WTC11 (cell line): ENCODE measurements around the gene KCNK5. TPM values are rescaled to one million over a fixed set of nuclear protein-coding genes. Genes with fewer than 3 reads are reported as not detected.

Source experiments
- ATAC-seq: fragments of 200-7000 bp; cut with Tn5 transposase; 2 replicates; pipeline ENCODE4 v1.10.0; 2021; ENCODE audit warnings: mild to moderate bottlenecking, moderate library complexity
- CTCF ChIA-PET: fragments of 300-600 bp; sonication (Branson Sonifier 250); formaldehyde crosslinking; loops from one replicate; lab custom pipeline; 2021; ENCODE audit warnings: antibody characterized with exemption; lab: Charles Lee
- POLR2A ChIA-PET: fragments of 350-600 bp; sonication (Branson Sonifier 250); formaldehyde crosslinking; loops from one replicate; lab custom pipeline; 2021; ENCODE audit warnings: antibody characterized with exemption; lab: Charles Lee
- DNase-seq: peaks from one replicate; pipeline ENCODE4 v3.0.0; 2021; ENCODE audit warnings: low spot score
- H3K27ac Mint-ChIP-seq: 2 replicates; pipeline ENCODE4 v1.8.0; 2021; ENCODE audit warnings: mixed read lengths
- H3K27me3 Mint-ChIP-seq: 2 replicates; pipeline ENCODE4 v1.8.0; 2021; ENCODE audit warnings: low read depth, mild to moderate bottlenecking, moderate library complexity, mixed read lengths
- H3K36me3 Mint-ChIP-seq: 2 replicates; pipeline ENCODE4 v1.8.0; 2021; ENCODE audit warnings: mixed read lengths
- H3K4me1 Mint-ChIP-seq: 2 replicates; pipeline ENCODE4 v1.8.0; 2022; ENCODE audit warnings: mixed read lengths
- H3K4me3 Mint-ChIP-seq: 2 replicates; pipeline ENCODE4 v1.8.0; 2021; ENCODE audit warnings: mild to moderate bottlenecking, moderate library complexity, mixed read lengths
- H3K9me3 Mint-ChIP-seq: 2 replicates; pipeline ENCODE4 v1.8.0; 2021; ENCODE audit warnings: mixed read lengths
- AR ChIP-seq: fragments of 250-450 bp; sonication (Bioruptor Pico); IDR thresholded peaks from 2 replicates; pipeline ENCODE4 v1.9.0; 2021; ENCODE audit warnings: mild to moderate bottlenecking
- ATF1 ChIP-seq: sonication (generic); formaldehyde crosslinking; IDR thresholded peaks from 2 replicates; pipeline ENCODE4 v1.8.1; 2023; ENCODE audit warnings: mild to moderate bottlenecking, moderate library complexity, missing genetic modification reagents
- ATF3 ChIP-seq: sonication (generic); formaldehyde crosslinking; conservative IDR thresholded peaks from 2 replicates; pipeline ENCODE4 v1.8.1; 2022; ENCODE audit warnings: mild to moderate bottlenecking, missing genetic modification reagents
- CBFB ChIP-seq: sonication (generic); formaldehyde crosslinking; IDR thresholded peaks from 2 replicates; pipeline ENCODE4 v1.8.1; 2022; ENCODE audit warnings: mild to moderate bottlenecking, low read depth, missing genetic modification reagents
- CTCF ChIP-seq: fragments of 200-600 bp; IDR thresholded peaks from 2 replicates; pipeline ENCODE4 v1.8.0; 2022; ENCODE audit warnings: antibody characterized with exemption
- GTF2I ChIP-seq: fragments of 250-450 bp; sonication (Bioruptor Pico); conservative IDR thresholded peaks from 2 replicates; pipeline ENCODE4 v1.4.0; 2021; ENCODE audit warnings: mild to moderate bottlenecking
- HMGA2 ChIP-seq: fragments of 250-450 bp; sonication (Bioruptor Pico); IDR thresholded peaks from 2 replicates; pipeline ENCODE4 v1.4.0; 2021; ENCODE audit warnings: mild to moderate bottlenecking, moderate library complexity
- JAZF1 ChIP-seq: fragments of 250-450 bp; sonication (Bioruptor Pico); IDR thresholded peaks from 2 replicates; pipeline ENCODE4 v1.9.0; 2021; ENCODE audit warnings: moderate library complexity, mild to moderate bottlenecking, inconsistent platforms
- JUN ChIP-seq: sonication (generic); formaldehyde crosslinking; IDR thresholded peaks from 2 replicates; pipeline ENCODE4 v1.8.0; 2023; ENCODE audit warnings: mild to moderate bottlenecking, missing genetic modification reagents
- MYBL2 ChIP-seq: sonication (generic); formaldehyde crosslinking; IDR thresholded peaks from 2 replicates; pipeline ENCODE4 v1.8.1; 2023; ENCODE audit warnings: mild to moderate bottlenecking, moderate library complexity, missing genetic modification reagents
- NFATC4 ChIP-seq: fragments of 250-450 bp; sonication (Bioruptor Pico); IDR thresholded peaks from 2 replicates; pipeline ENCODE4 v1.9.0; 2021; ENCODE audit warnings: mild to moderate bottlenecking
- NFE2L1 ChIP-seq: sonication (generic); formaldehyde crosslinking; IDR thresholded peaks from 2 replicates; pipeline ENCODE4 v1.8.1; 2023; ENCODE audit warnings: missing genetic modification reagents
- NR1H2 ChIP-seq: sonication (generic); formaldehyde crosslinking; IDR thresholded peaks from 2 replicates; pipeline ENCODE4 v1.9.0; 2021; ENCODE audit warnings: mild to moderate bottlenecking, moderate library complexity, missing genetic modification reagents
- PRDM15 ChIP-seq: sonication (generic); formaldehyde crosslinking; IDR thresholded peaks from 2 replicates; pipeline ENCODE4 v1.8.0; 2022; ENCODE audit warnings: missing genetic modification reagents
- PRRX2 ChIP-seq: fragments of 250-450 bp; sonication (Bioruptor Pico); IDR thresholded peaks from 2 replicates; pipeline ENCODE4 v1.8.0; 2021; ENCODE audit warnings: mild to moderate bottlenecking
- RELA ChIP-seq: sonication (generic); formaldehyde crosslinking; IDR thresholded peaks from 2 replicates; pipeline ENCODE4 v1.8.1; 2022; ENCODE audit warnings: missing genetic modification reagents, mild to moderate bottlenecking, borderline replicate concordance
- SMAD4 ChIP-seq: sonication (generic); formaldehyde crosslinking; IDR thresholded peaks from 2 replicates; pipeline ENCODE4 v1.8.0; 2022; ENCODE audit warnings: mild to moderate bottlenecking, missing genetic modification reagents
- SP1 ChIP-seq: sonication (generic); formaldehyde crosslinking; conservative IDR thresholded peaks from 2 replicates; pipeline ENCODE4 v1.8.1; 2022; ENCODE audit warnings: missing genetic modification reagents
- TP53 ChIP-seq: sonication (generic); formaldehyde crosslinking; IDR thresholded peaks from 2 replicates; pipeline ENCODE4 v1.8.1; 2023; ENCODE audit warnings: mild to moderate bottlenecking, missing genetic modification reagents
- ZNF396 ChIP-seq: fragments of 250-450 bp; sonication (Bioruptor Pico); IDR thresholded peaks from 2 replicates; pipeline ENCODE4 v1.8.0; 2021; ENCODE audit warnings: mild to moderate bottlenecking, moderate library complexity, borderline replicate concordance
- ZNF416 ChIP-seq: fragments of 250-450 bp; sonication (Bioruptor Pico); IDR thresholded peaks from 2 replicates; pipeline ENCODE4 v1.9.0; 2021; ENCODE audit warnings: mild to moderate bottlenecking, inconsistent platforms
- ZNF512 ChIP-seq: sonication (generic); formaldehyde crosslinking; IDR thresholded peaks from 2 replicates; pipeline ENCODE4 v1.8.1; 2022; ENCODE audit warnings: missing genetic modification reagents, borderline replicate concordance
- total RNA-seq: library from RNA; stranded (reverse); gene quantifications from 3 replicates; pipeline ENCODE4 v1.2.3, GENCODE V29; 2021

KCNK5 gene
- total RNA-seq, 1 experiment from 2014 or later = 41.8 TPM

- H3K4me3 Mint-ChIP-seq = no peak overlapping the region
- no peak for DNase-seq
- TF ChIP-seq JAZF1 = no peak
- TF ChIP-seq ATF3 (CRISPR knock-in tag) = no peak
- TF ChIP-seq SMAD4 (CRISPR knock-in tag) = no peak
- TF ChIP-seq MYBL2 = no peak
- no peak for TF ChIP-seq ZNF396 (CRISPR knock-in tag)
- no peak for TF ChIP-seq GTF2I (CRISPR knock-in tag)
- TF ChIP-seq ZNF512 (CRISPR knock-in tag) = no peak
- TF ChIP-seq ZNF416 = no peak
- TF ChIP-seq CTCF = no peak
- no peak for TF ChIP-seq ATF1
- no peak for TF ChIP-seq NFATC4 (CRISPR knock-in tag)
- no peak for TF ChIP-seq RELA
- no peak for TF ChIP-seq NR1H2
- TF ChIP-seq, all 79 proteins: peak for 0
- Mint-ChIP-seq H3K4me1 (peaks cover 50% of the 10 kb centered on the region), H3K9me3 (peaks cover 10% of the 10 kb centered on the region), H3K27me3 (peaks cover 6% of the 10 kb centered on the region), H3K27ac (no peak overlapping the region), H3K36me3 (peaks cover 3% of the 10 kb centered on the region; the same call in 1 of the 2 replicates)
- ChIA-PET POLR2A (no interaction called here), CTCF (interaction anchor here (1.3 kb wide), 1 partner anchor 23 kb away, joined by 3 read pairs; no protein-coding TSS in a partner anchor)
- no peak for ATAC-seq
Measured at GRCh38 chr6:39266782-39267355, 37.6 kb upstream of the KCNK5 start.

- ChIA-PET CTCF (interaction anchor here (1.8 kb wide), 1 partner anchor 36 kb away, joined by 6 read pairs; no protein-coding TSS in a partner anchor), POLR2A (no interaction called here)
- Mint-ChIP-seq H3K27ac (no peak overlapping the region), H3K4me1 (peaks cover 51% of the 10 kb centered on the region), H3K4me3 (no peak overlapping the region), H3K9me3 (peaks cover 10% of the 10 kb centered on the region), H3K27me3 (peaks cover 6% of the 10 kb centered on the region), H3K36me3 (peaks cover 3% of the 10 kb centered on the region; the same call in 1 of the 2 replicates)
- ATAC-seq = no peak
- TF ChIP-seq HMGA2 (CRISPR knock-in tag) = no peak
- TF ChIP-seq CTCF = no peak
- no peak for TF ChIP-seq PRDM15 (CRISPR knock-in tag)
- TF ChIP-seq NFE2L1 = no peak
- TF ChIP-seq JUN (CRISPR knock-in tag) = no peak
- TF ChIP-seq TP53 = no peak
- TF ChIP-seq CBFB (CRISPR knock-in tag) = no peak
- TF ChIP-seq SP1 (CRISPR knock-in tag) = no peak
- no peak for TF ChIP-seq AR (CRISPR knock-in tag)
- no peak for TF ChIP-seq PRRX2 (CRISPR knock-in tag)
- TF ChIP-seq JAZF1 = no peak
- no peak for DNase-seq
Measured at GRCh38 chr6:39266375-39266774, 37.1 kb upstream of the KCNK5 start.
